PC-3 (cell line): Measurements from ENCODE around the gene EMC1. TPM values are rescaled to one million over a fixed set of nuclear protein-coding genes. Genes with fewer than 3 reads are reported as not detected.
"Not testable (repeated sequence)": the region's sequence is repeated elsewhere in the genome, so short reads cannot be mapped to it uniquely, and the experiment has no call there.

Experiments used
- ATAC-seq: fragments of 200-7000 bp; cut with Tn5 transposase; 2 replicates; pipeline ENCODE4 v1.9.1; 2020; ENCODE audit warnings: mild to moderate bottlenecking, moderate library complexity
- BruUV-seq: library from RNA; stranded (reverse); fragments of 400-500 nt; replicated peaks from 2 replicates; lab custom pipeline; 2021; lab: Mats Ljungman, UMichigan
- CTCF ChIA-PET: fragments of 300-600 bp; sonication (Branson Sonifier 250); formaldehyde crosslinking; loops from one replicate; lab custom pipeline; 2022; ENCODE audit warnings: antibody characterized with exemption; lab: Charles Lee
- POLR2A ChIA-PET: fragments of 300-600 bp; sonication (Branson Sonifier 250); formaldehyde crosslinking; loops from one replicate; lab custom pipeline; 2022; ENCODE audit warnings: antibody characterized with exemption; ENCODE audit not compliant: unreplicated experiment; lab: Charles Lee
- DNase-seq: peaks from one replicate; pipeline ENCODE4 v3.0.0-alpha.2; 2015
- H2AFZ ChIP-seq: fragments of 300-600 bp; sonication (generic); 2 replicates; pipeline ENCODE4 v1.6.0; 2016; ENCODE audit warnings: antibody characterized with exemption, low read length
- H3F3A ChIP-seq: fragments of 300-600 bp; sonication (generic); one replicate; pipeline ENCODE4 v1.6.0; 2017; ENCODE audit warnings: antibody characterized with exemption, low read length, control low read depth, mild to moderate bottlenecking; ENCODE audit not compliant: unreplicated experiment
- H3K27ac ChIP-seq: fragments of 300-600 bp; sonication (generic); 2 replicates; pipeline ENCODE4 v1.5.1; 2016; ENCODE audit warnings: mild to moderate bottlenecking, low read length
- H3K27me3 ChIP-seq: fragments of 300-600 bp; sonication (generic); 2 replicates; pipeline ENCODE4 v1.6.1; 2016; ENCODE audit warnings: low read length, mixed read lengths
- H3K36me3 ChIP-seq: fragments of 300-600 bp; sonication (generic); 2 replicates; pipeline ENCODE4 v1.6.1; 2016; ENCODE audit warnings: low read depth, mixed run types, low read length, mixed read lengths
- H3K4me1 ChIP-seq: fragments of 300-600 bp; sonication (generic); 2 replicates; pipeline ENCODE4 v1.5.1; 2016; ENCODE audit warnings: low read length; ENCODE audit not compliant: insufficient read depth
- H3K4me2 ChIP-seq: fragments of 300-600 bp; sonication (generic); 2 replicates; pipeline ENCODE4 v1.6.0; 2016; ENCODE audit warnings: low read length
- H3K4me3 ChIP-seq: fragments of 300-600 bp; sonication (generic); 2 replicates; pipeline ENCODE4 v1.5.1; 2016; ENCODE audit warnings: mild to moderate bottlenecking, low read length, mixed read lengths
- H3K79me2 ChIP-seq: fragments of 300-600 bp; sonication (generic); 2 replicates; pipeline ENCODE4 v1.6.1; 2017; ENCODE audit warnings: low read length, mixed read lengths
- H3K9ac ChIP-seq: fragments of 300-600 bp; sonication (generic); 2 replicates; pipeline ENCODE4 v1.6.0; 2016; ENCODE audit warnings: mild to moderate bottlenecking, low read length
- H3K9me2 ChIP-seq: fragments of 300-600 bp; sonication (generic); replicated peaks from 2 replicates; pipeline ENCODE4 v1.6.1; 2016; ENCODE audit warnings: mixed run types, low read length, mixed read lengths
- H3K9me3 ChIP-seq: fragments of 300-600 bp; sonication (generic); 2 replicates; pipeline ENCODE4 v1.6.1; 2016; ENCODE audit warnings: low read length, mixed read lengths
- H4K20me1 ChIP-seq: fragments of 300-600 bp; sonication (generic); 2 replicates; pipeline ENCODE4 v1.6.1; 2016; ENCODE audit warnings: low read length, mixed read lengths
- EZH2 ChIP-seq: fragments of 300-600 bp; sonication (generic); IDR thresholded peaks from one replicate; pipeline ENCODE4 v1.6.1; 2017; ENCODE audit warnings: antibody characterized with exemption, mild to moderate bottlenecking, low read length; ENCODE audit not compliant: unreplicated experiment
- EZH2phosphoT487 ChIP-seq: fragments of 300-600 bp; sonication (generic); IDR thresholded peaks from 2 replicates; pipeline ENCODE4 v1.6.1; 2018; ENCODE audit warnings: mild to moderate bottlenecking, antibody characterized with exemption, low read length, borderline replicate concordance
- intact Hi-C: fragments of 100-400 bp; cut with micrococcal nuclease; formaldehyde crosslinking; loops from 2 replicates; pipeline ENCODE4 v1.9.0; 2023
- total RNA-seq: library from RNA; depleted of rRNA; stranded (reverse); fragments of >200 nt; gene quantifications from 2 replicates; pipeline ENCODE4 v1.2.3, GENCODE V29; 2014
- TF ChIP-seq, protein P1 (sequence below): fragments of 300-600 bp; sonication (generic); conservative IDR thresholded peaks from 2 replicates; pipeline ENCODE4 v1.5.1; 2017; ENCODE audit warnings: antibody characterized with exemption, low read depth, mild to moderate bottlenecking, low read length

The EMC1 gene
- total RNA-seq, 1 experiment from 2014 or later, result 60.9 TPM

DNA sequence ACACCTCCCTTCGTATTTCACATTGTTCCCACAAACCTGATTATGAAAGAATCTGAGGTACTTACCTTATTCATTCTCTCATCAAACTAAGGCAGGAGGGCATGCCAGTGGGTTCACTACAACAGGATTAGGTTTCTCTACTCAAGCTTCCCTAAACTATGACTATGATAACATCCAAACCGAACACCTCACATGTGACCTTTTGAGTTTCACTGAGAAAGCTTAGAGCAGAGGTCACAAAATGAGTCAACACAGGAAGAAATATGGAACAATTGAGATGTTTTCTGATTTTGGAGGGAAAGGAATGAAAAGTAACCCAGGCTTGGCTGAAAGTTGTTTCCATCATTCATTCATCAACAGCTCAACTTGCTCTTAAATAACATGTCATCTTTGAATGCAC, 65.3 kb downstream of the EMC1 start:
- ATAC-seq (no peak), DNase-seq (no peak)
- H3K4me2 ChIP-seq, result no peak overlapping the region
- TF ChIP-seq, protein P1, sequence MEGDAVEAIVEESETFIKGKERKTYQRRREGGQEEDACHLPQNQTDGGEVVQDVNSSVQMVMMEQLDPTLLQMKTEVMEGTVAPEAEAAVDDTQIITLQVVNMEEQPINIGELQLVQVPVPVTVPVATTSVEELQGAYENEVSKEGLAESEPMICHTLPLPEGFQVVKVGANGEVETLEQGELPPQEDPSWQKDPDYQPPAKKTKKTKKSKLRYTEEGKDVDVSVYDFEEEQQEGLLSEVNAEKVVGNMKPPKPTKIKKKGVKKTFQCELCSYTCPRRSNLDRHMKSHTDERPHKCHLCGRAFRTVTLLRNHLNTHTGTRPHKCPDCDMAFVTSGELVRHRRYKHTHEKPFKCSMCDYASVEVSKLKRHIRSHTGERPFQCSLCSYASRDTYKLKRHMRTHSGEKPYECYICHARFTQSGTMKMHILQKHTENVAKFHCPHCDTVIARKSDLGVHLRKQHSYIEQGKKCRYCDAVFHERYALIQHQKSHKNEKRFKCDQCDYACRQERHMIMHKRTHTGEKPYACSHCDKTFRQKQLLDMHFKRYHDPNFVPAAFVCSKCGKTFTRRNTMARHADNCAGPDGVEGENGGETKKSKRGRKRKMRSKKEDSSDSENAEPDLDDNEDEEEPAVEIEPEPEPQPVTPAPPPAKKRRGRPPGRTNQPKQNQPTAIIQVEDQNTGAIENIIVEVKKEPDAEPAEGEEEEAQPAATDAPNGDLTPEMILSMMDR, result no peak
- TF ChIP-seq EZH2 (no peak), EZH2phosphoT487 (no peak)
- no TSS peak for BruUV-seq
- no peak overlapping the region for H3K4me3 ChIP-seq
- H3K27me3 ChIP-seq, result no peaks in the 10 kb centered on the region
- peaks cover 49% of the 10 kb centered on the region for H3K36me3 ChIP-seq
- H3K79me2 ChIP-seq, result no peaks in the 10 kb centered on the region
- H3K9me3 ChIP-seq, result no peaks in the 10 kb centered on the region
- no peaks in the 10 kb centered on the region for H4K20me1 ChIP-seq
- no peak overlapping the region for H3K27ac ChIP-seq
- H3K9ac ChIP-seq, result no peak overlapping the region
- ChIA-PET POLR2A (no interaction called here), CTCF (no interaction called here)
- intact Hi-C loops, result no loop called here
- H3F3A ChIP-seq, result no peaks in the 10 kb centered on the region
- H3K9me2 ChIP-seq, result no peaks in the 10 kb centered on the region
- no peak overlapping the region for H2AFZ ChIP-seq
- no peaks in the 10 kb centered on the region for H3K4me1 ChIP-seq

GRCh38 chr1:19182223-19182622, 69.1 kb downstream of the EMC1 start:
- H3K4me2 ChIP-seq, result no peak overlapping the region
- BruUV-seq, result no TSS peak
- H3F3A ChIP-seq, result no peaks in the 10 kb centered on the region
- ChIA-PET CTCF (no interaction called here), POLR2A (interaction anchor here (0.6 kb wide), 1 partner anchor 22 kb away, joined by 3 read pairs; no protein-coding TSS in a partner anchor)
- no peak overlapping the region for H2AFZ ChIP-seq
- no peaks in the 10 kb centered on the region for H3K27me3 ChIP-seq
- H3K4me3 ChIP-seq, result no peak overlapping the region
- H3K9me3 ChIP-seq, result no peaks in the 10 kb centered on the region
- no peak for TF ChIP-seq EZH2
- DNase-seq (no peak), ATAC-seq (no peak)
- intact Hi-C loops, result no loop called here
- H3K9ac ChIP-seq, result no peak overlapping the region
- H3K27ac ChIP-seq, result no peak overlapping the region
- no peaks in the 10 kb centered on the region for H4K20me1 ChIP-seq
- peaks cover 53% of the 10 kb centered on the region for H3K36me3 ChIP-seq
- H3K79me2 ChIP-seq, result no peaks in the 10 kb centered on the region
- no peaks in the 10 kb centered on the region for H3K9me2 ChIP-seq
- H3K4me1 ChIP-seq, result no peaks in the 10 kb centered on the region

DNA sequence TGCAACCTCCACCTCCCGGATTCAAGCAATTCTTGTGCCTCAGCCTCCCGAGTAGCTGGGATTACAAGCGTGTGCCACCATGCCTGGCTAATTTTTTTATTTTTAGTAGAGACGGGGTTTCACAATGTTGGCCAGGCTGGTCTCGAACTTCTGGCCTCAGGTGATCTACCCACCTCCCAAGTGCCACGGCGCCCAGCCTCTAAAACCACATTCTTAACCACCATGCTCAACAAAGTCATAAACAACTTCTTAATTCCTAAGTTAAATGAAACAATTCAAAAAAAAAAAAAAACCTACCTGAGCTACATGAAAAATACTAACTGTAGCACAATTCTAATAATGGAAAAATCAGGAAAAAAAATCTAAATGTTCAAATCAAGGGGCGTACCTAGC, 71.1 kb downstream of the EMC1 start:
- POLR2A ChIA-PET, DNase-seq, H3K4me3 ChIP-seq: not testable (repeated sequence)

More for the DNA sequence above, 71.1 kb downstream of the EMC1 start:
- H3K27me3 ChIP-seq, intact Hi-C loops, H3K9me3 ChIP-seq, H4K20me1 ChIP-seq, H3K4me2 ChIP-seq, H3K27ac ChIP-seq, BruUV-seq, ATAC-seq, H3K4me1 ChIP-seq, H3K9ac ChIP-seq, H3F3A ChIP-seq, H3K79me2 ChIP-seq, H3K9me2 ChIP-seq, H2AFZ ChIP-seq: not testable (repeated sequence)
- H3K36me3 ChIP-seq, result peaks cover 54% of the 10 kb centered on the region
- CTCF ChIA-PET, result interaction anchor here (0.6 to 1.0 kb wide), 3 partner anchors 19 to 207 kb away, joined by 4 to 7 read pairs (median 4); no protein-coding TSS in a partner anchor
